Measurements from ENCODE around the gene RNF8.
"Not testable (repeated sequence)": the region's sequence is repeated elsewhere in the genome, so short reads cannot be mapped to it uniquely, and the experiment has no call there.

RNF8 gene

GRCh38 chr6:37443216-37443542 lies 89.4 kb downstream of the RNF8 start:
- peaks cover 33% of the 10 kb centered on the region for H3K4me1 ChIP-seq (ENCODE audit: control insufficient read depth, insufficient read depth, low read length)
- not testable (repeated sequence) for H3K4me3 ChIP-seq (ENCODE audit: low read length); H3K36me3 ChIP-seq (ENCODE audit: control insufficient read depth, insufficient read depth, low read length)

More at GRCh38 chr6:37443216-37443542, 89.4 kb downstream of the RNF8 start:
- H3K9ac ChIP-seq (ENCODE audit: low read length); H3K27me3 ChIP-seq (ENCODE audit: control insufficient read depth, insufficient read depth, low read length); H3K9me3 ChIP-seq (ENCODE audit: control insufficient read depth, low read length): not testable (repeated sequence)

Data from mucosa of stomach (tissue), 1 donor.